ENCODE data around the gene NELL2.

Gene NELL2

DNA sequence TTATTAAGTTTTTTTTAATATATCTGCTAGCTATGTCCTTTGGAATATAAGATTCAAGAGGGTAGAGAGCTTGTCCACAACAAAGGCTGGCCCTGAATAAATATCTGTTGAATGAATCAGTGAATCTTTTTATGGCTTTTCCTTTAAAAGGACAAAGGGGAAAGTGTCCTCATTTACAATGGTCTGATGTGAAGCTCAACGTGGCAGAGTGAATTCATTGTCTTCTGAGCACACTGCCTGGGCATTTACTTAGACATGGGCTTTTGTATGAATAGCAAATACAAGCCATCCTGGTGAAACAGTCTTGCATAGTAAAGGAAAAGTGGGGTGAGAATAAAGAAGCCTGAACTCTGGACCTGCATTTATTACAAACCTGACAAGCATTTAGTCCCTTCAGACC is 201.2 kb downstream of the NELL2 start:
- DNase-seq = no peak

DNA sequence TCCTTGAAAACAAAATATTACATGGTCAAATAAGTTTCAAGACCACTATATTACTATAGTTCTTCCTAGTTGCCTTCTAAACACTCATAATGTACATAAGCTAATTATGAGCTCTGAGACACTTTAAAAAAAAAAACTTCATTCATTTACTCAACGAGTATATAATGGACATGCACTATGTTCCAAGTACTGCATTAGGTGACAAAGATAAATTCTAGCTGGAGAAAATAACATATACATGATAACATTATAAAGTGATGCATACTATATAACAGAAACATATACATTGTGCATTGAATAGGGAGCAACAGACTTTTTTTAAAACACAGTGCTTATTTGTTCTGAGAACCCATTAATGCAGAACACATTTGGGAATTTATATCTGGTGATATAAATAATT is 202.3 kb downstream of the NELL2 start:
- DNase-seq = no peak

DNA sequence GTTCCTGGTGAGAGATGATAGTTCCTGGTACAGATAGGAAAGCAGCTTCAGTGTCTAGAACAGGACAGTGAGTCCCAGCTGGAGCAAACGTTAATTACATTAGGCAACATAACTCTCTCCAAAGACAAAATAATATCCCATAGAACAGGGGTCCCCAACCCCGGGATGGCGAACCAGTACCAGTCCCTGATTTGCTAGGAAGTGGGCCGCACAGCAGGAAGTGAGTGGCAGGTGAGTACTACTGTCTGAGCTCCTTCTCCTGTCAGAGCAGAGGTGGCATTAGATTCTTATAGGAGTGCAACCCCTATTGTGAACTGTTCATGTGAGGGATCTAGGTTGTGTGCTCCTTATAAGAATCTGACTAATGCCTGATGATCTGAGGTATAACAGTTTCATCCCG is 204.1 kb downstream of the NELL2 start:
- no peak for DNase-seq

DNA sequence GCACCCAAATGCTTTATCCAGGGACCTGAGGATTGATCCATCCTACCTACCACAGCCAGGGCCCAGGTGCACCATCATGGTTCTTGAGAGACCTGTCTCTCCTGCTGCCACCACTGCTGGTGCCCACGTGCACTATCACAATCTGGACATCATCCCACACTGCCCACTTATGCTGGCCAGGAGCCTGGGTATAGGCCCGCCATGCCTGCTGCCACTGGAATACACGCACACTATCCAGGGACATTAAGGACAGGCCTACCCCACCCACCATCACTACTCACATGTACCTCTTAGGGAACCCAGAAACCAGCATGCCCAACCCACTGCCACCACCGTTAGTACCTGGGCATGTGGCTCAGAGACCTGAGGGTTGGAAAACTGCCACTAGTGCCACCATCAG is 207.7 kb downstream of the NELL2 start:
- DNase-seq = no peak

DNA sequence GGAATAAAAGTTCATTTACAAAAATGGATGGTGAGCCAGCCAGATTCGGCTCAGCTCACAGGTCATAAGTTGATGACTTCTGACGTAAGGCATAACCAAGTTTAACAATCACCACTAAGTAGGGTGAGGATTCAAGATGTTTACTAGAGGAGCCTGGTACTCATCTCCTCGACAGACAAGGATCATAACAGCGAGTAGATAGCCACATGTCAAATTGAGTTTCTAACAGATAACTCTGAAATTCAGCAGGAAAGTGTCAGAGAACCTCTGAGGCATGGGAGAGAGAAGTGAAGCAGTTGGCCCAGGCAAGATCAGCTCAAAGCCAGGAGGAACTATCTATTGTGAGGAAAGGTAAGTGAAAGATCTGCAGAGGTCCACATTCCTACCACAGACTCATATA is 208.7 kb downstream of the NELL2 start:
- DNase-seq = no peak

DNA sequence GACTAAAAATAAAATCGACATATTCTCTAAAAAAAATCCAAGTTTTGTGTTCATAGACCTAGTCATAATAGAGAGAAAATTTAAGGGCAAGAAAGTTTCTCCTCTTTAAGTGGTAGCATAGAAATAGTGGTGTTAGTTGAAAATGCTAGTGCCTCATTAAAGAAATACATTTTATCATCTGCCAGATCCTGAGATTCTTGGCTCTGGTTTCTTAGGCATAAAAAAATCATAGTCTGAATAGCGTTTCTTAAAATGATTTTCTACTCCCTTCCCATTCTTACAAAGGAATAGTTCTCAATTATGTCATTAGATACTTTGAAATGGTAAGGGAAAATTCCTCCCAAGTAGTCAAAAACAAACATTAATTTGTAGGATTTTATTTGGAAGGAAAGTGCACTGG is 212.8 kb downstream of the NELL2 start:
- no peak for DNase-seq

DNA sequence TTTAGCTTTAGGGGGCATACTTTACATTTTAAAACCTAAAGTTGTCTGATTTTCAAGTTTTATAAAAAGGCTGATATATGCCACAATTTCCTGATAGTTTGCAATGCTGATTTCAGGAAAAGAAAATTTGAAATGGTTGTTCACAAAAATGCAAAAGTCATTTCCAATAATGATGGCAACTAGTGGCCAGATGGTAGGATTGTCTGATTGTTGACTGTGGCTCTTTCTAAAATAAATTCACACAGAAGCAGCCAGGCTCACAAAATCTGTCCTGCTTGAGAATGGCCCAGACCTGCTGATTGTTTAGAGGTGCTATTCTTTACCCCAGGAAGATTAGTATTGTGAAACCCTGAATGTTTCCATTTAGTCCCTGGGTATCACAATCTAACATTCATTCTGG is 220.3 kb downstream of the NELL2 start:
- no peak for DNase-seq

DNA sequence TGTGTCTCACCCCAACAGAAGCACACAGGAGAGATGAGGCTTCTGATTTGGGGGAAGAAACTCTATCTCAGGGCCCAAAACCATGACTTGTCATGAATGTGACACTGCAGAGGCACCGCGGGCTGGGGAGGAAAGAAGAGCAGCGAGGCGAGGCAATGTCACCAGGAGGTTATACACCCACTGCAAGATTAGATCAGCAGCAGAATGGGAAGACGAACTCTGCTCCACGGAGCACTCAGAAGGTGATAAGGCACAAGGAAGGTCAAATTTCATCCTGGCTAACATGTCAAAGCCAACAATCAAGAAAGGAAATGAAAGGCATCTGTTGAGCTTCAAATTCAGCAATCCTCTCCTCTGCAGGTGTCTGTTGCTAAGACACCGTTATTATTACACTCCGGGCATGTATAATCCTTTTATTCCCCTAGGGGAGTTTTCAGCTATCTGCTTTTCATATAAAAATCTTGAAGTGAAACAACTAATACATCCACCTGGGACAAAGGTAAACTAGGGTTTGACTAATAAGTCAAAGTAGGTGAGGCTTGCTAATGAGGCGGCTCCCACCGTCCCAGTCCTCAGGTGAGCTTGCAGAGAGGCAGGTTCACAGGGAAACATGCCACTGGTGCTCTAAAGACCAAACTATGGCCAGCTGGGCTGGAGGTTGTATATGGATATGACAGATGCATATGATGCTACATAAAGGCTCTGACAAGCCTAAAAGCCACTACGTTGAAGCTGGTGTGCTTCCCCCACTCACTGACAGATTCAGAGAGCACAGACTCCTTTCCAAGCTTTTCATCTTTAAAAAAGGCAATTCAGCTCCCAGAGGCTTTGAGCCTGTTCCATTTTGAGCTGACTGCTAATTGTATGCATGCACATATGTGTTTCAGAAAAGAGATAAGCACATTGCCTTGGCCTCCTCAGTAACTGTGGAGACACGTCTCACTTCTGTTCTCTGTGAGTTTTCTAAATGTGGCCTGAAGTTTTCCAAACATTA is 221.2 kb downstream of the NELL2 start:
- DNase-seq = no peak

DNA sequence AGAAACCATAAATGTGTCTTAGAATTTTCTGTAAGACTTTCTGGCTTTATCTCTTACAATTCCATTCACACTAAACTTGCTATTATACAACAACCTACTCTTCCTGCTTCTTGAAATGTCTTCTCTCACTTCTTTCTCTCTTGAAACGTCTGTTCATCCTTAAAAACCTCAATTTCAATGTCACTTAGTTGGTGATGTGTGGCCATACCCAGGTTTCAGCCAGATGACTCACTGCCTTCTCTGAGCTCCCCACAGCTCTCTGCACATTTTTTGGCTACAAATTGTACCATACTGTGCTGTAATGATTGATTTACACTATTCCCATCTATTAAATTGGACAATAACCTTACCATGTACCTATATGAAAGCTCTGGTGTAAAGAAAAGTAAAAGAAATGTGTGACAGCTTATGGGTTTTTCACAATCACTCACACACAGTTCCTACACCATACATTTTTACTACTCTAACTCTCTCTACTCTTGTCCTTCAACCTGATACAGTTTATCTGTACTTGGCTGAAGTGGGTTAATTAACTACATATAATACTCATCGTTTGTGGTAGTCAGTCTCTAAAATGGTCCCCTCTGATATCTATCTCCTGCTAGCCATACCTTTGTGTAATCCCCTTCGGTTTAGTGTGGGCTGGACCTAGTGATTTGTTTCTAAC is 222.1 kb downstream of the NELL2 start:
- no peak for DNase-seq

DNA sequence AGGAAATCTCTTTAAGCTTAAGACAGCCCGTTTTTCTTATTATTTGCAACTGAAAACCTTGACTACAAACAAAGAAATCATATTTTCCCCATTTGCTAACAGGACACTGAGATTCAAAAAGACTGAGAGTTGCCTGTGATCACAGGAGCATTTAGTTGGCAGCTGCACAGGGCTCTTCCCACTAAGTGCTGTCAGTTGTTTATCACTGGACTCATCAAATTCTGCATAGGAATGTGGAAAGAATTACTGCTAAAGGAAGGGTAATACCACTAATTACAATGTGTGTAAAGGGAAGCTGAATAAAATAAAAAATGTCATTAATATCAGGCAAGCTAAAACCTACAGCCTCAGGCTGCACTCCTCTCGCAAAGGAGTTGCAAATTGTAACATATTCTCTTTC is 226.4 kb downstream of the NELL2 start:
- no peak for DNase-seq

DNA sequence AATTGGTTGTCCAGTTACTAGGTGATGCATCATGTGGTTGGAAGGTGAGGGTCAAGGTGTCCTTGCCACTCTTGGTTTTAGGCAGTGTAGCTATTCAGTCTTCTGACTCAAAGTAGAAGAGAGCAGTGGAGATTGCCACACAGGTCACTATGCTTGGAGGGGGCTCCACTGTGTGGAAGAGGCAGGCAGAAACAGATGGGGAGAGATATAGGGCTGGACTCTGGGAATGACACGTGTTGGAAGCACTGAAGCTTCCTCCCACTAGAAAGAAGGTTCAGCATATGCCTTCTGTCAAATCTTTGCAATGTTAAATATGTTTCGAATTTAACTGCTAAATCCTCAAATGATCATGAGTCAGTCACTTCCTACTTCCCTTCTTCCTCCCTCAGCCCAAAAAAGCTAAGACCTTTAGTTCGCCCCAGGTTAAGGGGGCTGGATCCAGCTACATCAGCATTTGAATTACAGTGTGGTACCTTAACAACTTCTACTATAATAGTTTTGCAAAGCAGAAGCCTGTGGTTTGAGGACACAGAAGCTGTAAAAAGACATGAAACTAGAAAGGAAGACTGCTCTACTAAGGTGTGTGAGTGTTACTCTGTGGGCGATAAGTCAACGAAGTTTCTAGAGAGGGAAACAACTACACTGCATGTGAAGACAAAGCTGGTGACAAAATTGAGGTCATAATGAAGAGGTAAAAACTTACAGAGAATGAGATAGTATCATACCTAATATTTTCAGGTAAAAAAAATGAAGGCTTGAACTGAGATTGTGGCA is 228.0 kb downstream of the NELL2 start:
- no peak for DNase-seq

DNA sequence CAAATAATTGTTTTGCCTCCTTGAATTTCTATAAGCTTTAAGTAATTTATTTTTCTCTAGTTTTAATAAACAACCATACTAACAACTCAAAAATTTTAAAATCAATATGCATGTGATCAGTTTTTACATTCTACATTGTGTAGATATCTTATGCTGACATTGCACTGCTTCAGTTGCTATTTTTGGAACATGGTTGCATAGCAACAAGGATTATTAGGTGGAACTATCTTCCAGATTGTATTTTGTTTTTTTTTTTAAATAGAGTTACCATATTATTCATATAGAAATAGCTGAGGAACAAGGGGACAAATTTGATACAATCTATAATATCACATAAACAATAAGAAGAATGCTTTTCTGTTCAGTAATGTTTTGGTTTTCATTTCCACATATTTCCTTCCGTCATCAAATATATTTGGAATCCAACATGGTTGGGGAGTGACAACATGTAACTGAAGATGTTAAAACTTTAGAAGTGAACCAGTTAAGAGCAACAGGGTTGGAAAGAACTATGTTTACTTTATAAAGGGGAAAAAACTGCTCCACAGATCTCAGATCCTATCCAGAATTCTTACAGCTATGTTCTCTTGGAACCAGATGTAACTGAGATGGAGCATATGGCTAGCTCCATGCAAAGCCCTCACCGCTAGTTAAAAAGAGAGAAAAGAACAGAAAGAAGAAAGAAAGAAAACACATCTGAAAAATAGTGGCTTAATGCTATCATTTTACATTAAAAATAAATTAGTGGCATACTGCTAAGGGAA is 235.5 kb downstream of the NELL2 start:
- no peak for DNase-seq

DNA sequence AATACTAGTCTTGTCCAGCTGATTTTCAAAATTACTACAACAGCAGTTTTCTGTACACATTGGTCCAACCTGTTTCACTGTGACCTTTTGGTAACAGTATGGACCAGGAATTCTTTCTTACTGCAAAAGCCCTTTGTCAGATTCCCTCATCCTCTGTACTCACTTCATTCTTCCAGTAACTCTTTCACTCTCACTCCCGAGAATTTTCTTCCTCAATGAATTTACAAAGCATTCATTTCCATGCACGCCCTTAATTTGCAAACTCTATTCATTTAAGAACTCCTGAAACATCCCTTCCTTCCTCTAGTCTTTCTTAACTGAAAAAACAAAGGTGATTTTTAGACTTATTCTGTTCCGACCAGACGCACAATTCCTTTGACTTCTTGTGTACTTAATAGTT is 238.2 kb downstream of the NELL2 start:
- no peak for DNase-seq

DNA sequence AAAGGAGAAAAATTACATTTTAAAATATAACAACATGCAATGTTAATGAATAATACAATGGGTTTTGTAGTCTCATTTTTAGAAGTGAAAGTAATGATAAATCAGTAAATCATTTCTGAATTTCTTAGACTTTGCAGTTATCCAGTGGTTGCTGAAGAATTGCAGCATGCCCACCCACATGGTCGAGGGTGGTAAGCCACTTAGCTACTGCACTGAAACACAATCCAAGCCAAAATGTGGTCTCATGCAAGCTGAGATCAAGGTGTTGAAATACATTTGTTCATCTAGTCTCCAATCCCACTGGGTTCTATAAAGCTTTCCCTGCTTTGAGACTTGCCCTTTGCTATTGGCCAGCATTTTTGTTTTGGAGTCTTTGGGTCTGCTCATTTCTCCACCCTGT is 247.9 kb downstream of the NELL2 start:
- no peak for DNase-seq

DNA sequence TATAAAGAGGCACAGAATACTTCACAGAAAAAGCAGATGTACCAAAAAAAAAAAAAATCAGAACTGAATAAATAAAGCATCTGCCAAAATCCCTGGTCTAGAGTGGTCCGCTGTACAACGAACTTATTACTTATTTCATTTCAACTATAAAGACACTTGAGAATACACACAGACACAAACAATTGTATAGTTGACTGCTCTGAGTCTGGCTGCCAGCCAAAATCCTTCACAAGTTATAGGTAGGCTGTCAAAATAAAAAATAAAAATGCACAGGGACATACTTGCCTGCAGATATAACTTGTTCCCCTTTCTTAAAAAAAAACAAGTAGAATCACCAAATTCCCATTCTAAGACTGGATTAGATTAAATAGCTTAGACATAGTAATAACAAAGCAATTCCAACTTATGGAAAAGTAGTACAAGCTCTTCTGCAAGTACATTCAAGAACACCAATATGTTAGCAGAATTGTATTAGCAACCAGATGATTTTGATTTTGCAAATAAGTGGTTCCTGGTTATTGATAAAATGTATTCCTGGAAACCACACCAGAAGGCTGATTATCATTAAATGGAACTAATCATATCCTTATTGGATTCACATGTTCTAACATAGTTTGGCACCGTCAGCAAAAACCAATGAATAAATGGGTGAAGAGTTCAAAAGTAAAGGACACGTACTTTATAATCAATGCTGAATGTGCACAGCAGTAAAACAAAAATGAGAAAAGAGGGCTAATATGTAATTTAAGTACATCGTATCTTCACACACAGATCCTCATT is 248.5 kb downstream of the NELL2 start:
- DNase-seq = no peak

DNA sequence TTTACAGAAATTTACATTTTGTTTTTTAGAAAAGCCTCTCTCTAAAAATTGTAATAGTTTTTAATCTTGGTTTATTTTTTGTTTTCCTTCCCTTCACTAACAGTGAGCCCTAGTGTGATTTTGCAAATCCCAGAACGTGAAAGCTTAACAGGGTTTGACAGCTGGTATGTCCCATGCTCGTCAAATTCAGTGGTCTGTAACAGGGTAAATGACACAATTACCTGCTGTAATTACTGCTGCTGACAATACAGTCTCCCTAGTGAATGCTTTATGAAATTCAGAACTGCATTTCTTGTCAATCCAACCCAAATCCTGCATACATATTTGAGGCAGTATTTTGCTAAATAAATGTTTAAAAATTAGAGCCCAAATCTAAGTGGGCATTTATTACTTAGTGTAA is 249.2 kb downstream of the NELL2 start:
- no peak for DNase-seq

DNA sequence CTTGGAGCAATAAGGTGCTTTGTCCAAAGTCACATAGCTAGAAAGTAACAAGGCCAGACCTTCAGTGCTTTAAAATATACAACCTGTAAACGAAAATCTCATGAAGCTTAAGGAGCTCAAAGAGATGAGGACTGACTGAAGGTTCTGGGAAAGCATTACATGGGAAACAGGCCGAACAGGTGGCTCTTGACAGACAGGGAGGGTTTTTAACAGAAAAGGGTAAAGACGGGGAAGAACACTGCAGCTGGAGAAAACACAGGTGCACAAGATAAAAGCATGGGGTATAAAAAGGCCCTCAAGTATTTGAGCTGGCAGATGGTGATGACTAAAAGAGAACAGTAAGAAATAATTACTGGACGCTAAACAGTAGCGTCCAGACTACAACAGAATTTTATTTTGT is 257.2 kb downstream of the NELL2 start:
- DNase-seq = no peak

DNA sequence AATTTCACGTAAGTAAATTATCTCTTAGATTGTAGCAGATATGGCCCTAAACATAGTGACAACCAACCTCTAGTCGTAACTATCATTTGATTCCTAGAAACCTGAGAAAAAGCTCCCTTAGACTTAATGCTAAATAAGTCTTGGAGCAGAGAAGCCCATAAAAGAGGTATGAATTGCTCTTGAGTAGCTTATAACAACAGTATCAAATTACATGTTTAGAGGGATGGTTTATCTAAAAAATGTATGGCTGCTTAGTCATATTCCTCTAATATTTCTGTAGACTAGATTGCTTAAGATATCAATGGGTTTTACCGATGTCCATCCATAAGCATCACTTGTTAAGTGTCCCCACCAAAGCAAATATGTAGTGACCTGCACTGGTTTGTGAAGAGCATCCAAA is 259.7 kb downstream of the NELL2 start:
- no peak for DNase-seq

DNA sequence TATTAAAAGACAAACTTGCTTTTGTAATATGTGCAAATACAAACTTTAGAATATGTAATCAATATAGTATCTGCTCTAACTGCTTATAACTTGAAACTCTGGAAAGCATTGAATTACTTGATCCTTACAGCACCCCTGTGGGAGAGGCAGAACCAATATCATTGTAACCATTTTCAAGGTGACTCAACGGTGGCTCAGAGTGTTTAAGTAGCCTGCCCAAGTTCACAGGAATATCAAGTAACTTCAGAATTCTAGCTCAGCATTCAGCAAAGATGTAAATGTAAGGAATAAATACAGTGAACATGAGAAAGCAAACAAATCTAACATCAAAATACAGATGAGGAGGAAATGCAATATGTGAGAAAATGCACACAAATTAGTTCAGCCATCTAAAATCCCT is 264.6 kb downstream of the NELL2 start:
- DNase-seq = no peak

DNA sequence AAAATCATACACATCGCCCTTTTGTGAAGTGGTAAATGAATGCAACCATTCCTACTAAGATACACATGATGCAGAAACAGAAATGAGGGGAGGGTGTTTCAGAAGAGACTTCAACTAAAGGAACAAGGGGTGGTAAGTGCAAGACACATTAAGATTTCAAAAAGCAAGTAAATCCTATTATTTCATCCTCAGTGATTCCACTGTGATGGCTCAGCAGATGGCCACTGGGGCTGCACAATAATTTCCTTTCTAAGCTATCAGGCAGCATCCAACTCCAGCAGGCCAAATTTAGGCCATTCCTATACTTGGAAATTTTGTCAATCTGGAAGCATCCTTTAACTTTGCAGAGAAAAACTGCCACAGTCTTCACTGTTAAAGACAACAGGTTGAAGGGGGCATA is 272.4 kb downstream of the NELL2 start:
- DNase-seq = no peak

DNA sequence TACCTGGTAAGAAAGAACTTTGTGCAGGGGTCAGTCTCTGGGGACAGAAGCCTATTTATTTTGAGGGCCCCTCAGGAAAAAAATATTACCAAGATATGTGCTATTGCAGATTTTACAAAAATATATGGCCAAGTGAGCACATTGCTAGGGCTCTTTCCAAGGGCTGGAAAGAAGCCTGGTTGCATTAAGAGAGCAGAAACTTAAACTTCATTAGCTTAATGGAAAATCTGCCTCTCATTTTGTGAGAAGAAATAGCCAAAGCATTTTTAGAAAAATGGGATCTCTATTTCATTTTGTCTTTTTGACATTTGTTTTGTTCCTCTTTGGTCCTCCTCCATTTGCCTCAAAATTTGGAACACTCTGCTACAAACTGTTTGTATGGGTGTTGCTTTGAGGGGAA is 283.5 kb downstream of the NELL2 start:
- DNase-seq = no peak

DNA sequence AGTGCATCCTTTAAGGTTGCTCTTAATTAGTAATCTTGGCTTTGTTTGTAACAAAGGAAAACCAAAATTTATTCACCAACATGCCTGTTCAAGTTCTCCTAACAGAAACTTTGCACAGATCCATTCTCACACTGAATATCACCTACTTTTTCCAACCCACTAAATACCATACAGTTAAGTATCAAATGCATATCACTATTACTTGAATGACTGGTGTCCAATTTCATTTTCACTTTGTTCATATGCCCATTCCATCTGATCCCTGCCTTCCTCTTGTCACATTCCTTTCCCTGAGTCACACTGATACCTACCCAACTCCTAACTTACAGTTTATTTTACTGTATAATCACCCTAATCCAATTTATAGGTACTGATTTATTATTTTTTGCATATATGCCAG is 286.4 kb downstream of the NELL2 start:
- DNase-seq = no peak
